SU-DHL-6 (cell line): ENCODE measurements around the gene AGBL5.

Source experiments
- H2AFZ ChIP-seq: fragments of 200-600 bp; sonication (generic); 2 replicates; pipeline ENCODE4 v1.6.1; 2014; ENCODE audit warnings: low read depth, mild to moderate bottlenecking, moderate library complexity, mixed read lengths, antibody characterized with exemption, low read length; ENCODE audit not compliant: severe bottlenecking
- H3F3A ChIP-seq: fragments of 200-600 bp; shearing (Covaris generic); 2 replicates; pipeline ENCODE4 v1.6.0; 2016; ENCODE audit warnings: antibody characterized with exemption, mild to moderate bottlenecking; ENCODE audit not compliant: insufficient read depth
- H3K27ac ChIP-seq: fragments of 200-600 bp; sonication (generic); 2 replicates; pipeline ENCODE4 v1.5.1; 2016; ENCODE audit warnings: low read depth, mild to moderate bottlenecking, low read length, moderate library complexity, mixed read lengths
- H3K27me3 ChIP-seq: fragments of 200-600 bp; sonication (generic), shearing (Covaris generic); 2 replicates; pipeline ENCODE4 v1.6.0; 2014; ENCODE audit warnings: mild to moderate bottlenecking, low read length
- H3K36me3 ChIP-seq: fragments of 200-600 bp; sonication (generic); 2 replicates; pipeline ENCODE4 v1.6.1; 2014; ENCODE audit warnings: mild to moderate bottlenecking, low read length, mixed read lengths
- H3K4me2 ChIP-seq: fragments of 300-600, 200-600 bp; shearing (Covaris generic), sonication (generic); 2 replicates; pipeline ENCODE4 v1.6.0; 2014; ENCODE audit warnings: low read length, low read depth, mild to moderate bottlenecking; ENCODE audit not compliant: poor library complexity, severe bottlenecking
- H3K4me3 ChIP-seq: fragments of 200-600 bp; sonication (generic); 2 replicates; pipeline ENCODE4 v1.5.1; 2014; ENCODE audit warnings: antibody characterized with exemption, low read length, mild to moderate bottlenecking, mixed read lengths; ENCODE audit not compliant: insufficient read depth, poor library complexity, severe bottlenecking
- H3K79me2 ChIP-seq: fragments of 200-600 bp; sonication (generic); 2 replicates; pipeline ENCODE4 v1.6.1; 2014; ENCODE audit warnings: mild to moderate bottlenecking, low read length, moderate library complexity; ENCODE audit not compliant: insufficient read depth
- H3K9ac ChIP-seq: fragments of 200-600 bp; sonication (generic); 2 replicates; pipeline ENCODE4 v1.7.0; 2014; ENCODE audit warnings: mild to moderate bottlenecking, low read length
- H3K9me2 ChIP-seq: fragments of 200-600 bp; sonication (generic); replicated peaks from 2 replicates; pipeline ENCODE4 v1.6.1; 2014; ENCODE audit warnings: low read length; ENCODE audit not compliant: insufficient read depth
- H3K9me3 ChIP-seq: fragments of 200-600 bp; sonication (generic); 2 replicates; pipeline ENCODE4 v1.6.1; 2014; ENCODE audit warnings: low read length, mixed read lengths; ENCODE audit not compliant: insufficient read depth
- H4K20me1 ChIP-seq: fragments of 200-600 bp; sonication (generic); 2 replicates; pipeline ENCODE4 v1.6.1; 2014; ENCODE audit warnings: low read depth, mild to moderate bottlenecking, antibody characterized with exemption, low read length, moderate library complexity, mixed read lengths
- CTCF ChIP-seq: fragments of 200-600 bp; sonication (generic); IDR thresholded peaks from one replicate; pipeline ENCODE4 v1.5.1; 2017; ENCODE audit warnings: antibody characterized with exemption, mild to moderate bottlenecking, low read length, moderate library complexity; ENCODE audit not compliant: insufficient read depth, poor library complexity, severe bottlenecking
- EZH2phosphoT487 ChIP-seq: fragments of 200-600 bp; sonication (generic), shearing (Covaris generic); conservative IDR thresholded peaks from 2 replicates; pipeline ENCODE4 v1.6.1; 2018; ENCODE audit warnings: mild to moderate bottlenecking, antibody characterized with exemption, low read length, moderate library complexity, mixed read lengths

The AGBL5 gene

GRCh38 chr2:27071990-27072830 is 20.7 kb downstream of the AGBL5 start:
- peaks cover 14% of the 10 kb centered on the region; the same call in 1 of the 2 replicates for H3F3A ChIP-seq
- no peak overlapping the region for H3K27ac ChIP-seq
- H3K36me3 ChIP-seq: no peaks in the 10 kb centered on the region
- no peaks in the 10 kb centered on the region for H3K9me3 ChIP-seq
- peak overlapping the region; percentile 69 for H2AFZ ChIP-seq
- no peaks in the 10 kb centered on the region for H4K20me1 ChIP-seq
- peak overlapping the region; percentile 89 for H3K9ac ChIP-seq
- no peaks in the 10 kb centered on the region for H3K27me3 ChIP-seq
- H3K9me2 ChIP-seq: no peaks in the 10 kb centered on the region
- H3K4me2 ChIP-seq: peak overlapping the region; percentile 71
- no peak for TF ChIP-seq CTCF
- TF ChIP-seq EZH2phosphoT487: no peak
- peak overlapping the region; percentile 89 for H3K4me3 ChIP-seq
- peaks cover 18% of the 10 kb centered on the region for H3K79me2 ChIP-seq

GRCh38 chr2:27072920-27073319 is 21.5 kb downstream of the AGBL5 start:
- H3F3A ChIP-seq: peaks cover 14% of the 10 kb centered on the region; the same call in 1 of the 2 replicates
- no peak overlapping the region for H3K4me2 ChIP-seq
- no peaks in the 10 kb centered on the region for H4K20me1 ChIP-seq
- no peaks in the 10 kb centered on the region for H3K27me3 ChIP-seq
- H3K27ac ChIP-seq: no peak overlapping the region
- TF ChIP-seq CTCF: no peak
- TF ChIP-seq EZH2phosphoT487: no peak
- no peak overlapping the region for H2AFZ ChIP-seq
- no peaks in the 10 kb centered on the region for H3K9me2 ChIP-seq
- peaks cover 18% of the 10 kb centered on the region for H3K79me2 ChIP-seq
- H3K36me3 ChIP-seq: no peaks in the 10 kb centered on the region
- no peak overlapping the region for H3K4me3 ChIP-seq
- no peak overlapping the region for H3K9ac ChIP-seq
- H3K9me3 ChIP-seq: no peaks in the 10 kb centered on the region

GRCh38 chr2:27073782-27074181 is 22.3 kb downstream of the AGBL5 start:
- Histone ChIP-seq H3K27ac (no peak overlapping the region), H4K20me1 (no peaks in the 10 kb centered on the region), H2AFZ (no peak overlapping the region), H3K27me3 (no peaks in the 10 kb centered on the region), H3K36me3 (no peaks in the 10 kb centered on the region), H3K79me2 (peaks cover 18% of the 10 kb centered on the region), H3K9ac (no peak overlapping the region), H3F3A (peaks cover 14% of the 10 kb centered on the region; the same call in 1 of the 2 replicates), H3K4me3 (no peak overlapping the region), H3K9me2 (no peaks in the 10 kb centered on the region), H3K9me3 (no peaks in the 10 kb centered on the region), H3K4me2 (no peak overlapping the region)
- TF ChIP-seq CTCF: no peak
- TF ChIP-seq EZH2phosphoT487: no peak
